HG03457 (cell line): ENCODE measurements around the gene CYTH3.
"Not testable (repeated sequence)": the region's sequence is repeated elsewhere in the genome, so short reads cannot be mapped to it uniquely, and the experiment has no call there.

Experiments
- ATAC-seq: cut with Tn5 transposase; IDR thresholded peaks from one replicate; pipeline ENCODE4 v1.9.1; 2021; ENCODE audit warnings: moderate number of reproducible peaks; ENCODE audit not compliant: unreplicated experiment

Gene CYTH3

GRCh38 chr7:6154542-6155404 is 117.7 kb downstream of the CYTH3 start:
- ATAC-seq = no peak

GRCh38 chr7:6153646-6154541 is 118.5 kb downstream of the CYTH3 start:
- no peak for ATAC-seq

- ATAC-seq = no peak
Observed at GRCh38 chr7:6151994-6152735, 120.3 kb downstream of the CYTH3 start.

GRCh38 chr7:6151527-6151926 is 120.9 kb downstream of the CYTH3 start:
- ATAC-seq = not testable (repeated sequence)

GRCh38 chr7:6149996-6150395 is 122.4 kb downstream of the CYTH3 start:
- ATAC-seq = no peak

GRCh38 chr7:6148724-6149360 is 123.6 kb downstream of the CYTH3 start:
- ATAC-seq = no peak

GRCh38 chr7:6147627-6148026 is 124.8 kb downstream of the CYTH3 start:
- ATAC-seq = no peak

GRCh38 chr7:6146666-6147065 is 125.8 kb downstream of the CYTH3 start:
- no peak for ATAC-seq

- no peak for ATAC-seq
Observed at GRCh38 chr7:6143997-6144396, 128.4 kb downstream of the CYTH3 start.

- no peak for ATAC-seq
Observed at GRCh38 chr7:6142871-6143380, 129.5 kb downstream of the CYTH3 start.

- ATAC-seq = no peak
Observed at GRCh38 chr7:6139189-6139996, 133.0 kb downstream of the CYTH3 start.

- no peak for ATAC-seq
Observed at GRCh38 chr7:6136475-6136874, 135.9 kb downstream of the CYTH3 start.

- no peak for ATAC-seq
Observed at GRCh38 chr7:6133249-6133648, 139.2 kb downstream of the CYTH3 start.

GRCh38 chr7:6130007-6130587 is 142.3 kb downstream of the CYTH3 start:
- ATAC-seq = no peak

- ATAC-seq = no peak
Observed at GRCh38 chr7:6128205-6128604, 144.2 kb downstream of the CYTH3 start.

- ATAC-seq = no peak
Observed at GRCh38 chr7:6127110-6127490, 145.3 kb downstream of the CYTH3 start.

- no peak for ATAC-seq
Observed at GRCh38 chr7:6123843-6124242, 148.6 kb downstream of the CYTH3 start.

GRCh38 chr7:6121141-6121540 is 151.3 kb downstream of the CYTH3 start:
- no peak for ATAC-seq

- ATAC-seq = no peak
Observed at GRCh38 chr7:6117533-6117932, 154.9 kb downstream of the CYTH3 start.
